ENCODE data around the gene GNAI3. TPM values are rescaled to one million over a fixed set of nuclear protein-coding genes. Genes with fewer than 3 reads are reported as not detected.
A peak's percentile ranks its signal among the peaks of the same experiment; 100 is the strongest.

The GNAI3 gene
- polyA plus RNA-seq, 12 donors: 6.2 to 10.7 (median 7.6) TPM; not detected in 1

DNA sequence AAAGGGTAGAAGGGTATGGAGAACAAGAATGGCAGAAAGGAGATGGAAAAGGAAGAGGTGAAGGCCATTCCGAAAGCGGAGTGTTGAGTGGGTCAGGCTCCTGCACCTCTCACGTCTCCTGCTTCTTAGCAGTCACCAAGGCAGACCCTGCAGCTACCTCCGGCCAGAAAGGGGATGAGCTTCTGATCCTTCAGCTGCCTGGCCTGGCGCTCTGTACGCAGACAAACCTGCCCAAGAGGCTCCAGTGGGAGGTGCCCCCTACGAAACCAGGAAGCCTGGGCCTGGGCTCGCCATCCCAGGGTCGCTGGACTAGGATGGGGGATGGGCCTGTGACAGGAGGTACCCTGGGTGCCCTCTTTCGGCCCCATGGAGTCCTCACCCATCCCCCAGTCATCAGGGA is 5.8 kb upstream of the GNAI3 start:
- no peak for DNase-seq

DNA sequence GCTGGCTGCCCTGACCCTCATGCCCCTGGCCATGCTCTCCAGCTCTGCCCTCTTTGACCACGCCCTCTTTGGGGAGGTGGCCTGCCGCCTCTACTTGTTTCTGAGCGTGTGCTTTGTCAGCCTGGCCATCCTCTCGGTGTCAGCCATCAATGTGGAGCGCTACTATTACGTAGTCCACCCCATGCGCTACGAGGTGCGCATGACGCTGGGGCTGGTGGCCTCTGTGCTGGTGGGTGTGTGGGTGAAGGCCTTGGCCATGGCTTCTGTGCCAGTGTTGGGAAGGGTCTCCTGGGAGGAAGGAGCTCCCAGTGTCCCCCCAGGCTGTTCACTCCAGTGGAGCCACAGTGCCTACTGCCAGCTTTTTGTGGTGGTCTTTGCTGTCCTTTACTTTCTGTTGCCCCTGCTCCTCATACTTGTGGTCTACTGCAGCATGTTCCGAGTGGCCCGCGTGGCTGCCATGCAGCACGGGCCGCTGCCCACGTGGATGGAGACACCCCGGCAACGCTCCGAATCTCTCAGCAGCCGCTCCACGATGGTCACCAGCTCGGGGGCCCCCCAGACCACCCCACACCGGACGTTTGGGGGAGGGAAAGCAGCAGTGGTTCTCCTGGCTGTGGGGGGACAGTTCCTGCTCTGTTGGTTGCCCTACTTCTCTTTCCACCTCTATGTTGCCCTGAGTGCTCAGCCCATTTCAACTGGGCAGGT is 5.0 kb upstream of the GNAI3 start:
- DNase-seq: no peak

GRCh38 chr1:109543988-109544735 is 4.3 kb upstream of the GNAI3 start:
- DNase-seq: no peak

DNA sequence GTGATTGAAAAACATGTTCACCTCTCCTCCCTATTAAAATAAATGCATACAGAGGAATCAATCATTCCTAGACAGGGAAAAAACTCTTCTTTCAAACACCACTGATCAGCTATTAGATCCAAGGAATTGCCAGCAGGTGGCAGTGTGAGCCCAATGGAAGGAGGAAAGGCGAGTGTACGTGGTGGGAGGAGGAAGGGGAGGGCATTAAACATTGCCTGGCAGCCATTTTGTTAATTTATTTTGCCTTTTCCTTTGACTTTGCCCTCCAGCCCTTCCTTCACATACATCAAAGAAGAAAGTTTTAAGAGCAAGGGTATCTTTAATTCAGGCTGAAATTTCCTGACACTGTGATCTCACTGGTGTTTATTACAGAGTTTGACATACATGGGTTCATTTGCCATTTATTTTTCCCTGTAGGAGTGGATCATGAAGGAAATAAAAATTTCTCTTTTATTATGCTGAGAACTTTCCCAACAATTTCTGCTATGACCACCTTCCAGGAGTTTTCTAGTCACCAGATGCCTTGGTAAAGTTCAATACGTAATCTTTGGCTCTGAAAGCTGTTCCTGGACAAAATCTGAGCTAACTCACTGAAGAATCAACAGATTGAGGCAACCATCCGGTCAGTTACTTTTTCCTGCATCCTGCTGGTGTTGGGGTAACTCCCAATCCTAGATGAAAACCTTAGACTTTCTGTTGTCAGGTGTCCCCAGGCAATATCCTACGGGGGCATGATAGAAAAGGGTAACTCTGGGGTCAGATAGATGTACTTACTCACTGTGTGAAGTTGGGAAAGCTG is 1.9 kb upstream of the GNAI3 start:
- DNase-seq: peak; percentile 93

DNA sequence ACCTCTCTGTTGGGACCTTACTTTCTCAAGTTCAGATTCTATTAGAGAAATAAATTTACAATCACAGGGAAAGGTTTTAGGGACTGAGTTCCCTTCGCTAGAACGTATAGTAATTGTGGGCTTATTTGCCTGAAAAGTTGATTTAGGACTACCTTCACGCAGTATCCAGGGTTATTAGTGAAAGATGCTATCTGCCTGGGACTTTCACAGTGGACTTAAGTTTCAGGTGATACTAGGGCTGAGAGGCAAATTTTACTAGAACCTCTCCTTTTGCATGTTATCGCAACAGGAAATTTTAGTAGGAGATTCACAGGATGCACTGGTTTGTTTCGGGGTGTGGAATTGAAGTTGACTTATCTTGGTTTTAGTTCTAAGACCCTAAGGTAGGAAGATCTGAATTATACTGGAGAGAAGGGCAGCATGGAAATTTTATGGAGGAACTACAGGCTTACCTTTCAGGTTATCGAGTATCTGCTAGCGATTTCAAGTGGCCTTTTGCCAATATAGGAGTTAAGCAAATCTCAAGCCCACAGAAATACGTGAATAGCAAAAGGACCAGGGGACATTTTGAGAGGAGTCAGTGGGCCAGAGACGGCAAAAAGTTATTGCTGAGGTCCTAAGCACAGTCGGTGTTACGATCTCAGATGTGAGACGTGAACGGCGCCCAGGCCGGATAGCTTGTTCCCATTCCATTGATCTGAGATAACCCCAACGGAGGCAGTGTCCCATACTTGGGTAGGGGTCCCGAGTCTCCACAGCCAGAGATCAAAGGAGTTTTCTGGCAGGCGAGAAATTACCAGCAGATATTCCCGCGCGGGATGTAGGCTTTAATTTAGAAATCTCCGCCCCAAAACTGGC is 723 bp upstream of the GNAI3 start:
- no peak for DNase-seq

GRCh38 chr1:109556563-109556962 is 8.1 kb downstream of the GNAI3 start:
- no peak for DNase-seq

- DNase-seq: no peak
Measured at GRCh38 chr1:109557520-109557919, 9.1 kb downstream of the GNAI3 start.

DNA sequence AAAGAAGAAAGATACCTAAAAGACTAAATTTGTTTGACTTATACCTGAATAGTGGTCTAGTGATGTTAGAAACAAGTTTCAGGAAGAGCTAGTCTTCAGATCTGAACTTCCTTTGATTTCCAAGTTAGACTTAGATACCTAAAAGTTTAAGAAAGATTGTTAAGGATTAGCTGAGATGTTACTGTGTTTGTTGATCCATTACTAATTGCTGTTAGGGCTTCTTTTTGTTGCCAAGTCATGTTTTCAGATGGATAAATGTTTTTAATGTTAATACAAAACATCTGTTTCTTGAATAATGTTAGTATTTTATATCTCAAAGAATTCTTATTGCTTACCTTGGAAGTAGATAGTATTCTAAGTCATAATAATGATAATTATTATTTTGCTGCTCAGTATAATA is 11.6 kb downstream of the GNAI3 start:
- DNase-seq: no peak

- no peak for DNase-seq
Measured at GRCh38 chr1:109564194-109564878, 15.9 kb downstream of the GNAI3 start.

GRCh38 chr1:109565241-109565640 is 16.8 kb downstream of the GNAI3 start:
- no peak for DNase-seq

DNA sequence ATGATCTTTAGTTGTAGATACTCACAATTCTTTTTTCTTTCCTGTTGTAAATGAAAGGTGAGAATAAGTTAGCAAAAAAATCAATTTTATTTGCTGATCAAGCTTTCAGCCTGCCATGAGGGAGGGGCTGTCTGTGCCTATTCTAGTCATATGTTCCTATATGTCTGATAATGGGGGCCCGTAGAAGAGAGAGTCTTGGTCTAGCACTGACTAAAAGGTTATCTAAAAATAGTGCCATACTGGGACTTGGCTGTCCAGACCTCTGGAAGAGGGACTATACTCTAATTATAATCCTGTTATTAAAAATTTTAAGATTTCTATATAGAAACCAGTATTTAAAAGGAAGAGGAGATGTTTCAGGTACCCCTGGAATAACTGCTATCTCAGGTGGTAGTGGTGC is 18.6 kb downstream of the GNAI3 start:
- no peak for DNase-seq

DNA sequence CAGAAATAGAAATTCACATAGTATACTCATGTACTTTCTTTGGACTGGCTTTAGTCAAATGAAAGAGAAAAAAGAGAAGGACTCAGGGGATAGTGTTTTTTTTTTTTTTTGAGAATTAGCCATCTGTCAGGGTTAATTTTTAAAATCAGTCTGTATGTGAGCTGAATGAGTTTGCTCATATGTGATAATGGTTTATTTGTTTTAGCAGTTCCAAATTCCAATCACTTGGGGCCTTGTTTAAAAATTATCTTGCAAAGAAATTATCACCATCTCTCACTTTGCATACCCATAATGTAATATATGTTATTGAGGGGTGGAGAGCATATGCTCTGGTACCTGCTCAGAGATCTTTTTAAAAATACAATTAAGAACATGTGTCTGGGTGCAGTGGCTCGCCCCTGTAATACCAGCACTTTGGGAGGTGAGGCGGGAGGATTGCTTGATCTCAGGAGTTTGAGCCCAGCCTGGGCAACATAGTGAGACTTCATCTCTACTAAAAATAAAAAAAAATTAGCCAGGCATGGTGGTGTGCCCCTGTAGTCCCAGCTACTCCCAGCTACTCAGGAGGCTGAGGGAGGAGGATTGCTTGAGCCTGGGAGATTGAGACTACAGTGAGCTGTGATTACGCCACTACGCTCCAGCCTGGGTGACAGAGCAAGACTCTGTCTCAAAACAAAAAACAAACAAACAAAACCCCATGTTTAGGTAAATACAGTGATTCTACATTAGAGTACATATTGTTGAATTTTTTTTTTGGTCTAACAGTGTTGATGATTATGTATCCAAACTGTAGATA is 19.7 kb downstream of the GNAI3 start:
- DNase-seq: no peak

DNA sequence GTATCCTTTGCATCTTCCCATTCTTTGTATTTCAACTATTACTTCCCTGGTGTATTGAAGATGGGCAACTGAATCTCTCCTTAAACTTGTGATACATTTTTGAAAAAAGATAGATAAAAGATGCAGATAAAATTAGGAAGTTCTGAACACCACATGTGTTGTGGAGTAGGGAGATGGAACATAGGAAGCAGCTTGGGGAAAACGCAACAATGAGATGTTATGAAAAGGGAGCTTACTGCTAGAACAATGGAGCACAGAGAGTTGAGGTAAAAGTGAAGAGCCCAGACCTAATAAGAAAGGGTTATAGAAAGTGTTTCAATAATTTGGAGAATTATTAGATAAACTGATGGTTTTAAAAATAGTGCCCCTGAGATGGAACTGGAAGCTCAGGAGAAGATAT is 20.9 kb downstream of the GNAI3 start:
- no peak for DNase-seq

DNA sequence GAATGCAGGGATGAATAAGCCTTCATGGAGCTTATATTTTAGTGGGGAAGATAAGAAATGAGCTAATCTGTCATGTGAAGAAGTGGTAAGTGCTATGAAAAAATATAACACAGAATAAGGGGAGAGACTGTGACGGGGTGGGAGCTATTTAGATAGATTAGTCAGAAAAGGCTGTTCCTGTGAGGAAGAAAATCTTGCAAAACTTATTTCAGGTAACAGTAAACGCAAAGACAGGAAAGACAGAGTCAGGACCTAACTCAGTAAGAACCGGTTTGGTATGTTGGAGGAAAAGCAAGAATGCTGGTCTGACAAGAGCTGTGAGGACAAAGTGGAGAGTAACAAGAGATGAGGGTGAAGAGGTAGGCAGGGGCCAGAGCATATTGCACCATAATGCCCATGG is 22.0 kb downstream of the GNAI3 start:
- no peak for DNase-seq

DNA sequence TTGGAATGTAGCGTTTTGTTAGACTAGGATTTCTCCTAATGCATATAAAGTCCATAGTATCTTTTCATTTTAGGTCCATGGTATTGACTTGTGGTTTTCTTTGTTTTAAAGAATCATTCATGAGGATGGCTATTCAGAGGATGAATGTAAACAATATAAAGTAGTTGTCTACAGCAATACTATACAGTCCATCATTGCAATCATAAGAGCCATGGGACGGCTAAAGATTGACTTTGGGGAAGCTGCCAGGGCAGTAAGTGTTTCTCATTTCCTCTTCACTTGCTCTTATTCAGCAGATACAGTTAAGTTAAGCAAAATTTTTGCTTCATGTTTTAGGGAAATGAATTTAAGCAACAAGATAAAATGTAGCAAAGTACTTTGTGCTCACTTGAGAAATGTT is 25.4 kb downstream of the GNAI3 start:
- no peak for DNase-seq

DNA sequence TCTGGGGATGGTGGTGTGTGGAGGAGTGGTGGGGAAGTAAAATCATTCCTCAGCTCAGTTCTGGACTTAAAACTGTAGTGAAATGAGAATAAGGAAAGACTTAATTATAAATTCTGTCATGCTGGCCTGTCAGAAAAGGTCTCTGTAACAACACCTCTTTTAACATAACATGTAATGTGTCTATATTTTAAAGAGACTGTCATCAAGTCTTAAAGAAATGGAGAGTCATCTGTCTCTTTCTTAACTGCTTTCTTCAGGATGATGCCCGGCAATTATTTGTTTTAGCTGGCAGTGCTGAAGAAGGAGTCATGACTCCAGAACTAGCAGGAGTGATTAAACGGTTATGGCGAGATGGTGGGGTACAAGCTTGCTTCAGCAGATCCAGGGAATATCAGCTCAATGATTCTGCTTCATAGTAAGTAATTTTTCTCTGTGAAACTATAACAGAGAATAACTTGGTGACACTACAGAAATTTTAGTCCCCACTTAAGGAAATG is 30.6 kb downstream of the GNAI3 start:
- no peak for DNase-seq

DNA sequence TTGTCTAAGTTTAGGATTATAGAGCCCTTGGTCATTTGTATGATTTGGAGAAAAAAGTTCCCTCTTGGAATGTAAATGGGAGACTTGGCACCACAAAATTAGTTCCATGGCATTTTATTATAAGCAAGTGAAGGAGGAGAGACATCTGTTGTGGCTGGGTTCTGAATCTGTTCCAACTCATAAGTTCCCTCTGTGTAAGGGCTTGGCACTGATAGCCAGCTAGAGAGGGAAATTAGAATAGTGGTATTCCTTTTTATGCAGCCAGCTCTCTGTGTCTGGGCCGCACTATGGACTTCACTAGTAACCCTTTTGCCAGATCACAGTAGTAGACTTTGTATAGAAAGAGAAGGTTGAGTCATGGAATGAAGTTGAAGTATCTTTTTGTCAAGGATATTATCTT is 31.1 kb downstream of the GNAI3 start:
- DNase-seq: no peak

- no peak for DNase-seq
Measured at GRCh38 chr1:109582021-109582420, 33.6 kb downstream of the GNAI3 start.

DNA sequence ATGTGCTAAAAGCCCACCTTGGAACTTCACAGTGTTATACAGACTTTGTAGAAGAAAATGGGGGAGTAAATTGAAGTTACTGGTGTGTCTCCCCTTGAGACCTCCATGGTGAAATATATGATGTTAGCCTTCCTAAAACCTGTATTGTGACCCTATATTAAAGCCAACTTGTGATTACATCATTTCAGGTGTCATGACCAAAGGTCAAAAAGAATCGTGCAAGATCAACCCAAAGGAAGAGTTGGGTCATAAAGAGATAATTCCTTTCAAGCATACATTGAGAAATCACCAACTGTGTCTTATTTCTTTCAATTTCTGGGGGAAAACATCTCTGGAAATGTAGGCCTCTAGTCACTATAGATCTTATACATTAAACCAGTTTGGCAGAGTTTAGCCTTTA is 36.4 kb downstream of the GNAI3 start:
- no peak for DNase-seq

DNA sequence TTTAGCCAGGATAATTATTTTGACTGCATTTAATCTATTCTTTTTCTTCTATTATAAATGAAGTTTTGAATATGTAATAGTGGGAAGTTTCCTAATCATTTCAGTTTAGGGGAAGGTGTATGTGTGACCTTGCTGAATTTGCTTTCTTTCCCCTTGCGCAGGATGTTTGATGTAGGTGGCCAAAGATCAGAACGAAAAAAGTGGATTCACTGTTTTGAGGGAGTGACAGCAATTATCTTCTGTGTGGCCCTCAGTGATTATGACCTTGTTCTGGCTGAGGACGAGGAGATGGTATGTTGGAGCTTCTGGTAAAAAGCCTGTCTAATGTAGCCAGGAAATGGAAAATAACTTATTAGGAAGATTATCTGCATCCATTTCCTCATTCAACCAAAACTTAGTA is 37.6 kb downstream of the GNAI3 start:
- no peak for DNase-seq
